Fibroblast of the aortic adventitia (primary cell): Measurements from ENCODE around the gene QRSL1. TPM values are rescaled to one million over a fixed set of nuclear protein-coding genes. Genes with fewer than 3 reads are reported as not detected.

Experiments used
- DNase-seq: peaks from one replicate; pipeline ENCODE4 v3.0.0-alpha.2; 2010; ENCODE audit warnings: low read depth
- H3K4me3 ChIP-seq: 2 replicates; pipeline ENCODE4 v1.5.1; 2011; ENCODE audit warnings: low read depth, mild to moderate bottlenecking, control low read depth, low read length, moderate library complexity
- CTCF ChIP-seq: IDR thresholded peaks from 2 replicates; pipeline ENCODE4 v1.5.1; 2011; ENCODE audit warnings: mild to moderate bottlenecking, low read length, control low read depth, inconsistent platforms; ENCODE audit not compliant: insufficient read depth
- total RNA-seq: library from RNA; depleted of rRNA; stranded (reverse); fragments of >200 nt; gene quantifications from 2 replicates; pipeline ENCODE4 v1.2.3, GENCODE V29; 2012; ENCODE audit warnings: low replicate concordance

QRSL1 gene
- total RNA-seq, 1 donor, result 11.2 TPM

- H3K4me3 ChIP-seq, result no peak overlapping the region
- DNase-seq, result no peak
- TF ChIP-seq CTCF, result no peak
Observed at GRCh38 chr6:106614592-106615257, 14.7 kb upstream of the QRSL1 start.

GRCh38 chr6:106617302-106617701 is 12.1 kb upstream of the QRSL1 start:
- TF ChIP-seq CTCF, result no peak
- H3K4me3 ChIP-seq, result no peak overlapping the region
- no peak for DNase-seq

GRCh38 chr6:106617857-106618256 is 11.5 kb upstream of the QRSL1 start:
- DNase-seq, result no peak
- TF ChIP-seq CTCF, result no peak
- H3K4me3 ChIP-seq, result no peak overlapping the region

GRCh38 chr6:106618324-106618723 is 11.1 kb upstream of the QRSL1 start:
- DNase-seq, result no peak
- H3K4me3 ChIP-seq, result no peak overlapping the region
- no peak for TF ChIP-seq CTCF

- no peak for DNase-seq
- no peak overlapping the region for H3K4me3 ChIP-seq
- no peak for TF ChIP-seq CTCF
Observed at GRCh38 chr6:106619223-106619622, 10.2 kb upstream of the QRSL1 start.

- no peak for TF ChIP-seq CTCF
- DNase-seq, result peak; percentile 7
- no peak overlapping the region for H3K4me3 ChIP-seq
Observed at GRCh38 chr6:106620931-106621672, 8.3 kb upstream of the QRSL1 start.

- no peak overlapping the region for H3K4me3 ChIP-seq
- DNase-seq, result no peak
- TF ChIP-seq CTCF, result no peak
Observed at GRCh38 chr6:106622412-106622811, 7.0 kb upstream of the QRSL1 start.
